Measurements from ENCODE around the gene IDH1.

The IDH1 gene

GRCh38 chr2:208254871-208255556 is at the start of gene IDH1:
TSS of gene IDH1 (minus strand) at chr2:208255071. CDS start at chr2:208251551, 3,520 bp downstream.
- TF ChIP-seq CTCF (IDR thresholded peaks at IDR 0.05; ENCODE audit: low read depth, low read length, missing control alignments): peak; percentile 57
- peak within 1 kb of the TSS; percentile 68 for H3K4me3 ChIP-seq (ENCODE audit: low read depth, low read length)
- in situ Hi-C loops (cut with HindIII; ENCODE audit: low sequenced_read_pairs): no loop called here
- DNase-seq (ENCODE audit: low read depth): peak; percentile 81

GRCh38 chr2:208304157-208304556 is 49.3 kb upstream of the IDH1 start:
- H3K4me3 ChIP-seq (ENCODE audit: low read depth, low read length): no peak overlapping the region
- no peak for DNase-seq (ENCODE audit: low read depth)
- in situ Hi-C loops (cut with HindIII; ENCODE audit: low sequenced_read_pairs): no loop called here
- no peak for TF ChIP-seq CTCF (IDR thresholded peaks at IDR 0.05; ENCODE audit: low read depth, low read length, missing control alignments)

- in situ Hi-C loops (cut with HindIII; ENCODE audit: low sequenced_read_pairs): no loop called here
- H3K4me3 ChIP-seq (ENCODE audit: low read depth, low read length): no peak overlapping the region
- no peak for DNase-seq (ENCODE audit: low read depth)
- TF ChIP-seq CTCF (IDR thresholded peaks at IDR 0.05; ENCODE audit: low read depth, low read length, missing control alignments): no peak
These were observed 46.2 kb upstream of the IDH1 start for GRCh38 chr2:208300847-208301618.

GRCh38 chr2:208297961-208298360 is 43.1 kb upstream of the IDH1 start:
- TF ChIP-seq CTCF (IDR thresholded peaks at IDR 0.05; ENCODE audit: low read depth, low read length, missing control alignments): no peak
- DNase-seq (ENCODE audit: low read depth): no peak
- H3K4me3 ChIP-seq (ENCODE audit: low read depth, low read length): no peak overlapping the region
- in situ Hi-C loops (cut with HindIII; ENCODE audit: low sequenced_read_pairs): no loop called here

GRCh38 chr2:208296610-208297009 is 41.7 kb upstream of the IDH1 start:
- in situ Hi-C loops (cut with HindIII; ENCODE audit: low sequenced_read_pairs): no loop called here
- no peak overlapping the region for H3K4me3 ChIP-seq (ENCODE audit: low read depth, low read length)
- no peak for TF ChIP-seq CTCF (IDR thresholded peaks at IDR 0.05; ENCODE audit: low read depth, low read length, missing control alignments)
- DNase-seq (ENCODE audit: low read depth): no peak

- no peak for DNase-seq (ENCODE audit: low read depth)
- no peak for TF ChIP-seq CTCF (IDR thresholded peaks at IDR 0.05; ENCODE audit: low read depth, low read length, missing control alignments)
- in situ Hi-C loops (cut with HindIII; ENCODE audit: low sequenced_read_pairs): no loop called here
- H3K4me3 ChIP-seq (ENCODE audit: low read depth, low read length): no peak overlapping the region
These were observed 41.0 kb upstream of the IDH1 start for GRCh38 chr2:208295834-208296233.

All from astrocyte of the cerebellum (primary cell).